NCI-H128 (cell line): ENCODE results near the gene KDR.

Source experiments
- DNase-seq: peaks from one replicate; lab custom pipeline; 2025; ENCODE audit not compliant: unreplicated experiment; lab: John Stamatoyannopoulos, UW

The KDR gene

GRCh38 chr4:55031158-55031557, 94.2 kb downstream of the KDR start:
- no peak for DNase-seq

- no peak for DNase-seq
Measured at GRCh38 chr4:55030589-55030988, 94.8 kb downstream of the KDR start.

GRCh38 chr4:55029821-55030503, 95.4 kb downstream of the KDR start:
- no peak for DNase-seq

GRCh38 chr4:55029321-55029720, 96.1 kb downstream of the KDR start:
- no peak for DNase-seq
